ENCODE results near the gene TAF11L13. TPM values are rescaled to one million over a fixed set of nuclear protein-coding genes. Genes with fewer than 3 reads are reported as not detected.
"Not testable (repeated sequence)": the region's sequence is repeated elsewhere in the genome, so short reads cannot be mapped to it uniquely, and the experiment has no call there.

Gene TAF11L13
- total and polyA plus RNA-seq, 2 donors = not detected

- WGBS = 96% methylated on average over 17 of the region's 17 CpGs
- Histone ChIP-seq H3K4me3 (ENCODE audit: low read length in 2 of 2) (no peak overlapping the region), H3K27ac (ENCODE audit: low read depth in 1 of 2, low read length in 1 of 2) (no peak overlapping the region), H3K9me3 (ENCODE audit: control insufficient read depth in 2 of 2, insufficient read depth in 1 of 2, low read length in 1 of 2) (peaks cover 3 to 12% of the 10 kb centered on the region in 2 donors), H3K4me1 (ENCODE audit: control insufficient read depth in 2 of 2, insufficient read depth in 2 of 2, low read length in 2 of 2) (no peaks in the 10 kb centered on the region), H3K27me3 (ENCODE audit: control insufficient read depth in 2 of 2, insufficient read depth in 1 of 2, low read length in 1 of 2) (no peaks in the 10 kb centered on the region), H3K36me3 (ENCODE audit: control insufficient read depth in 2 of 2, insufficient read depth in 2 of 2, low read length in 1 of 2) (no peaks in the 10 kb centered on the region)
- DNase-seq (ENCODE audit: low read depth in 6 of 9, low spot score in 9 of 9) = no peak
Observed at GRCh38 chr5:17614872-17615605, 16.8 kb upstream of the TAF11L13 start.

- Histone ChIP-seq H3K4me1 (ENCODE audit: control insufficient read depth in 2 of 2, insufficient read depth in 2 of 2, low read length in 2 of 2) (no peaks in the 10 kb centered on the region), H3K9me3 (ENCODE audit: control insufficient read depth in 2 of 2, insufficient read depth in 1 of 2, low read length in 1 of 2) (peaks cover 5 to 23% of the 10 kb centered on the region in 2 donors), H3K27ac (ENCODE audit: low read depth in 1 of 2, low read length in 1 of 2) (no peak overlapping the region), H3K4me3 (ENCODE audit: low read length in 2 of 2) (no peak overlapping the region), H3K36me3 (ENCODE audit: control insufficient read depth in 2 of 2, insufficient read depth in 2 of 2, low read length in 1 of 2) (no peaks in the 10 kb centered on the region), H3K27me3 (ENCODE audit: control insufficient read depth in 2 of 2, insufficient read depth in 1 of 2, low read length in 1 of 2) (no peaks in the 10 kb centered on the region)
- WGBS = 95% methylated on average over 3 of the region's 3 CpGs
- no peak for DNase-seq (ENCODE audit: low read depth in 6 of 9, low spot score in 9 of 9)
Observed at GRCh38 chr5:17619354-17619753, 12.5 kb upstream of the TAF11L13 start.

- Histone ChIP-seq H3K36me3 (ENCODE audit: control insufficient read depth in 2 of 2, insufficient read depth in 2 of 2, low read length in 1 of 2) (no peaks in the 10 kb centered on the region), H3K27me3 (ENCODE audit: control insufficient read depth in 2 of 2, insufficient read depth in 1 of 2, low read length in 1 of 2) (no peaks in the 10 kb centered on the region), H3K27ac (ENCODE audit: low read depth in 1 of 2, low read length in 1 of 2) (no peak overlapping the region), H3K4me3 (ENCODE audit: low read length in 2 of 2) (no peak overlapping the region), H3K9me3 (ENCODE audit: control insufficient read depth in 2 of 2, insufficient read depth in 1 of 2, low read length in 1 of 2) (peaks cover 4 to 17% of the 10 kb centered on the region in 2 donors), H3K4me1 (ENCODE audit: control insufficient read depth in 2 of 2, insufficient read depth in 2 of 2, low read length in 2 of 2) (no peaks in the 10 kb centered on the region)
- no peak for DNase-seq (ENCODE audit: low read depth in 6 of 9, low spot score in 9 of 9)
- WGBS = 94% methylated on average over 17 of the region's 17 CpGs
Observed at GRCh38 chr5:17620627-17621026, 11.3 kb upstream of the TAF11L13 start.

- Histone ChIP-seq H3K27me3 (ENCODE audit: control insufficient read depth in 2 of 2, insufficient read depth in 1 of 2, low read length in 1 of 2) (no peaks in the 10 kb centered on the region), H3K9me3 (ENCODE audit: control insufficient read depth in 2 of 2, insufficient read depth in 1 of 2, low read length in 1 of 2) (peaks cover 1 to 12% of the 10 kb centered on the region in 2 donors), H3K4me3 (ENCODE audit: low read length in 2 of 2) (no peak overlapping the region), H3K27ac (ENCODE audit: low read depth in 1 of 2, low read length in 1 of 2) (no peak overlapping the region), H3K36me3 (ENCODE audit: control insufficient read depth in 2 of 2, insufficient read depth in 2 of 2, low read length in 1 of 2) (no peaks in the 10 kb centered on the region), H3K4me1 (ENCODE audit: control insufficient read depth in 2 of 2, insufficient read depth in 2 of 2, low read length in 2 of 2) (no peaks in the 10 kb centered on the region)
- DNase-seq (ENCODE audit: low read depth in 6 of 9, low spot score in 9 of 9) = no peak
- 97% methylated on average over 11 of the region's 11 CpGs for WGBS
Observed at GRCh38 chr5:17625686-17626085, 6.2 kb upstream of the TAF11L13 start.

- Histone ChIP-seq H3K27me3 (ENCODE audit: control insufficient read depth in 2 of 2, insufficient read depth in 1 of 2, low read length in 1 of 2) (no peaks in the 10 kb centered on the region), H3K4me1 (ENCODE audit: control insufficient read depth in 2 of 2, insufficient read depth in 2 of 2, low read length in 2 of 2) (no peaks in the 10 kb centered on the region), H3K4me3 (ENCODE audit: low read length in 2 of 2) (no peak within 1 kb of the TSS), H3K27ac (ENCODE audit: low read depth in 1 of 2, low read length in 1 of 2) (no peak within 1 kb of the TSS), H3K36me3 (ENCODE audit: control insufficient read depth in 2 of 2, insufficient read depth in 2 of 2, low read length in 1 of 2) (no peaks in the 10 kb centered on the region), H3K9me3 (ENCODE audit: control insufficient read depth in 2 of 2, insufficient read depth in 1 of 2, low read length in 1 of 2) (no peaks in the 10 kb centered on the region)
- 94% methylated on average over 5 of the region's 5 CpGs for WGBS
- DNase-seq (ENCODE audit: low read depth in 6 of 9, low spot score in 9 of 9) = no peak
Observed at GRCh38 chr5:17634160-17634559, 2.3 kb downstream of the TAF11L13 start, which contains the start of gene TAF11L14. TAF11L14 (plus strand) TSS chr5:17634460.

GRCh38 chr5:17649232-17649631 lies 17.3 kb downstream of the TAF11L13 start:
- H3K9me3 ChIP-seq (ENCODE audit: control insufficient read depth in 2 of 2, insufficient read depth in 1 of 2, low read length in 1 of 2); H3K4me3 ChIP-seq (ENCODE audit: low read length in 2 of 2); DNase-seq (ENCODE audit: low read depth in 6 of 9, low spot score in 9 of 9); H3K27me3 ChIP-seq (ENCODE audit: control insufficient read depth in 2 of 2, insufficient read depth in 1 of 2, low read length in 1 of 2); H3K36me3 ChIP-seq (ENCODE audit: control insufficient read depth in 2 of 2, insufficient read depth in 2 of 2, low read length in 1 of 2); H3K4me1 ChIP-seq (ENCODE audit: control insufficient read depth in 2 of 2, insufficient read depth in 2 of 2, low read length in 2 of 2); H3K27ac ChIP-seq (ENCODE audit: low read depth in 1 of 2, low read length in 1 of 2): not testable (repeated sequence)
- 97% methylated on average over 10 of the region's 10 CpGs for WGBS

GRCh38 chr5:17655201-17655759 lies 23.4 kb downstream of the TAF11L13 start:
- H3K4me1 ChIP-seq (ENCODE audit: control insufficient read depth in 2 of 2, insufficient read depth in 2 of 2, low read length in 2 of 2); DNase-seq (ENCODE audit: low read depth in 6 of 9, low spot score in 9 of 9); H3K4me3 ChIP-seq (ENCODE audit: low read length in 2 of 2); H3K27ac ChIP-seq (ENCODE audit: low read depth in 1 of 2, low read length in 1 of 2); H3K27me3 ChIP-seq (ENCODE audit: control insufficient read depth in 2 of 2, insufficient read depth in 1 of 2, low read length in 1 of 2); H3K36me3 ChIP-seq (ENCODE audit: control insufficient read depth in 2 of 2, insufficient read depth in 2 of 2, low read length in 1 of 2): not testable (repeated sequence)
- peaks cover 1 to 10% of the 10 kb centered on the region in 2 donors for H3K9me3 ChIP-seq (ENCODE audit: control insufficient read depth in 2 of 2, insufficient read depth in 1 of 2, low read length in 1 of 2)
- 96% methylated on average over 32 of the region's 32 CpGs for WGBS

- Histone ChIP-seq H3K4me1 (ENCODE audit: control insufficient read depth in 2 of 2, insufficient read depth in 2 of 2, low read length in 2 of 2) (no peaks in the 10 kb centered on the region), H3K27me3 (ENCODE audit: control insufficient read depth in 2 of 2, insufficient read depth in 1 of 2, low read length in 1 of 2) (no peaks in the 10 kb centered on the region), H3K27ac (ENCODE audit: low read depth in 1 of 2, low read length in 1 of 2) (no peak overlapping the region), H3K4me3 (ENCODE audit: low read length in 2 of 2) (no peak overlapping the region), H3K36me3 (ENCODE audit: control insufficient read depth in 2 of 2, insufficient read depth in 2 of 2, low read length in 1 of 2) (no peaks in the 10 kb centered on the region), H3K9me3 (ENCODE audit: control insufficient read depth in 2 of 2, insufficient read depth in 1 of 2, low read length in 1 of 2) (peaks cover 1 to 10% of the 10 kb centered on the region in 2 donors)
- DNase-seq (ENCODE audit: low read depth in 6 of 9, low spot score in 9 of 9) = no peak
- 77% methylated on average over 6 of the region's 6 CpGs for WGBS
Observed at GRCh38 chr5:17655921-17656320, 24.0 kb downstream of the TAF11L13 start.

GRCh38 chr5:17663182-17663581 lies 31.3 kb downstream of the TAF11L13 start:
- no peak overlapping the region for H3K4me3 ChIP-seq (ENCODE audit: low read length in 2 of 2)
- H3K9me3 ChIP-seq (ENCODE audit: control insufficient read depth in 2 of 2, insufficient read depth in 1 of 2, low read length in 1 of 2) = peaks cover 2 to 8% of the 10 kb centered on the region in 2 donors
- H3K4me1 ChIP-seq (ENCODE audit: control insufficient read depth in 2 of 2, insufficient read depth in 2 of 2, low read length in 2 of 2) = no peaks in the 10 kb centered on the region
- H3K27ac ChIP-seq (ENCODE audit: low read depth in 1 of 2, low read length in 1 of 2) = no peak overlapping the region
- no peak for DNase-seq (ENCODE audit: low read depth in 6 of 9, low spot score in 9 of 9)
- WGBS = 94% methylated on average over 8 of the region's 8 CpGs
- H3K27me3 ChIP-seq (ENCODE audit: control insufficient read depth in 2 of 2, insufficient read depth in 1 of 2, low read length in 1 of 2) = no peaks in the 10 kb centered on the region
- no peaks in the 10 kb centered on the region for H3K36me3 ChIP-seq (ENCODE audit: control insufficient read depth in 2 of 2, insufficient read depth in 2 of 2, low read length in 1 of 2)

Measured in thymus (tissue), 11 donors.